HCT116 (cell line): ENCODE measurements around the gene AAR2. TPM values are rescaled to one million over a fixed set of nuclear protein-coding genes. Genes with fewer than 3 reads are reported as not detected.

Source experiments
- ATAC-seq: fragments of 200-7000 bp; cut with Tn5 transposase; 2 replicates; pipeline ENCODE4 v1.9.1; 2020; ENCODE audit warnings: mild to moderate bottlenecking, moderate library complexity
- BruUV-seq: library from RNA; stranded (reverse); fragments of 400-500 nt; replicated peaks from 2 replicates; lab custom pipeline; 2021; lab: Mats Ljungman, UMichigan
- CTCF ChIA-PET: fragments of 300-600 bp; sonication (Branson Sonifier 250); formaldehyde crosslinking; loops from one replicate; lab custom pipeline; 2021; ENCODE audit warnings: antibody characterized with exemption; lab: Charles Lee
- POLR2A ChIA-PET: fragments of 300-600, 350-600 bp; sonication (Branson Sonifier 250); formaldehyde crosslinking; loops from one replicate; lab custom pipeline; 2021; ENCODE audit warnings: antibody characterized with exemption; lab: Charles Lee
- RAD21 ChIA-PET, 2 experiments: fragments of 300-600 bp; sonication (Branson Sonifier 250); formaldehyde crosslinking; loops; one replicate each; lab custom pipeline; 2023; ENCODE audit warnings: low total read pairs in 2 of 2; ENCODE audit not compliant: uncharacterized antibody in 2 of 2, unreplicated experiment in 2 of 2, low non-redundant PET in 1 of 2; lab: Charles Lee
- DNase-seq: peaks from one replicate; pipeline ENCODE4 v3.0.0-alpha.2; 2010; ENCODE audit warnings: low read depth, low spot score
- H2AFZ ChIP-seq: fragments of 200-600 bp; shearing (Covaris generic), sonication (generic); 2 replicates; pipeline ENCODE4 v1.6.1; 2017; ENCODE audit warnings: low read depth, mixed run types, mixed read lengths, antibody characterized with exemption, low read length; ENCODE audit not compliant: poor library complexity, severe bottlenecking
- H3K27ac ChIP-seq: 2 replicates; pipeline ENCODE4 v1.5.1; 2012; ENCODE audit warnings: low read depth, low read length
- H3K27me3 ChIP-seq: fragments of 200-600 bp; sonication (generic); 2 replicates; pipeline ENCODE4 v1.6.1; 2016; ENCODE audit warnings: mixed run types, low read length, mixed read lengths; ENCODE audit not compliant: insufficient read depth
- H3K36me3 ChIP-seq, 2 experiments: fragments of 200-500 bp in 1 of 2; fragments of 200-600 bp in 1 of 2; sonication (Bioruptor generic) in 1 of 2; sonication (generic) in 1 of 2; 2 replicates each; pipeline versions ENCODE4 v1.5.1 to v1.6.1; 2014 to 2016; ENCODE audit warnings: low read length in 2 of 2, inconsistent platforms in 1 of 2, mixed read lengths in 1 of 2, mixed run types in 1 of 2; ENCODE audit not compliant: insufficient read depth in 2 of 2, control insufficient read depth in 1 of 2
- H3K4me1 ChIP-seq, 2 experiments: fragments of 200-600 bp in 1 of 2; sonication (generic) in 1 of 2; 2 replicates each; pipeline versions ENCODE4 v1.5.1 to v1.6.1; 2012 to 2017; ENCODE audit warnings: low read length in 2 of 2, inconsistent platforms in 1 of 2, mild to moderate bottlenecking in 1 of 2, mixed read lengths in 1 of 2, mixed run types in 1 of 2, moderate library complexity in 1 of 2; ENCODE audit not compliant: insufficient read depth in 2 of 2, control insufficient read depth in 1 of 2
- H3K4me2 ChIP-seq: fragments of 200-600 bp; sonication (generic); 2 replicates; pipeline ENCODE4 v1.6.1; 2017; ENCODE audit warnings: mixed run types, low read length, mixed read lengths
- H3K4me3 ChIP-seq, 2 experiments: fragments of 200-600 bp in 1 of 2; sonication (generic) in 1 of 2; replicated peaks in 1 of 2; 2 replicates each; pipeline ENCODE4 v1.5.1; 2011 to 2016; ENCODE audit warnings: low read length in 2 of 2, control low read depth in 1 of 2, low read depth in 1 of 2, mild to moderate bottlenecking in 1 of 2, mixed read lengths in 1 of 2, mixed run types in 1 of 2
- H3K79me2 ChIP-seq: fragments of 200-600 bp; sonication (generic); 2 replicates; pipeline ENCODE4 v1.6.1; 2017; ENCODE audit warnings: mild to moderate bottlenecking, mixed run types, low read length, moderate library complexity, mixed read lengths; ENCODE audit not compliant: insufficient read depth
- H3K9ac ChIP-seq: fragments of 200-600 bp; sonication (generic); 2 replicates; pipeline ENCODE4 v1.6.1; 2016; ENCODE audit warnings: low read length, mixed read lengths
- H3K9me2 ChIP-seq: fragments of 200-600 bp; sonication (generic), shearing (Covaris generic); 2 replicates; pipeline ENCODE4 v1.6.1; 2017; ENCODE audit warnings: mixed run types, mild to moderate bottlenecking, moderate library complexity; ENCODE audit not compliant: insufficient read depth
- H3K9me3 ChIP-seq, 2 experiments: fragments of 200-500 bp in 1 of 2; fragments of 200-600 bp in 1 of 2; sonication (Bioruptor generic) in 1 of 2; sonication (generic) in 1 of 2; 2 replicates each; pipeline ENCODE4 v1.6.1; 2014 to 2017; ENCODE audit warnings: low read length in 2 of 2, mixed read lengths in 2 of 2, inconsistent platforms in 1 of 2, low read depth in 1 of 2, mild to moderate bottlenecking in 1 of 2, mixed run types in 1 of 2, moderate library complexity in 1 of 2; ENCODE audit not compliant: control insufficient read depth in 1 of 2, insufficient read depth in 1 of 2
- H4K20me1 ChIP-seq: fragments of 200-600 bp; sonication (generic), shearing (Covaris generic); 2 replicates; pipeline ENCODE4 v1.6.1; 2017; ENCODE audit warnings: mixed run types, mild to moderate bottlenecking, moderate library complexity; ENCODE audit not compliant: insufficient read depth
- CEBPB ChIP-seq: IDR thresholded peaks from 2 replicates; pipeline ENCODE4 v1.6.1; 2012; ENCODE audit warnings: low read depth
- EGR1 ChIP-seq: IDR thresholded peaks from 2 replicates; pipeline ENCODE4 v1.6.1; 2012; ENCODE audit warnings: low read depth
- ELF1 ChIP-seq: IDR thresholded peaks from 2 replicates; pipeline ENCODE4 v1.6.1; 2012; ENCODE audit warnings: low read depth, borderline replicate concordance
- EZH2 ChIP-seq: fragments of 200-600 bp; sonication (generic); IDR thresholded peaks from 2 replicates; pipeline ENCODE4 v1.6.1; 2017; ENCODE audit warnings: antibody characterized with exemption, mixed run types
- EZH2phosphoT487 ChIP-seq: fragments of 200-600 bp; IDR thresholded peaks from 2 replicates; pipeline ENCODE4 v1.6.1; 2018; ENCODE audit warnings: antibody characterized with exemption, borderline replicate concordance
- FOSL1 ChIP-seq: IDR thresholded peaks from 2 replicates; pipeline ENCODE4 v1.6.1; 2012; ENCODE audit warnings: low read depth
- POLR2A ChIP-seq: IDR thresholded peaks from 2 replicates; pipeline ENCODE4 v1.7.0; 2011; ENCODE audit warnings: borderline replicate concordance; ENCODE audit not compliant: insufficient read depth, insufficient read length; ENCODE audit errors: extremely low read depth
- POLR2AphosphoS5 ChIP-seq: IDR thresholded peaks from 2 replicates; pipeline ENCODE4 v1.6.1; 2011; ENCODE audit warnings: mild to moderate bottlenecking, low read depth, low read length, moderate library complexity
- RAD21 ChIP-seq: IDR thresholded peaks from 2 replicates; pipeline ENCODE4 v1.6.1; 2012; ENCODE audit warnings: low read depth, mild to moderate bottlenecking
- SIN3A ChIP-seq: IDR thresholded peaks from 2 replicates; pipeline ENCODE4 v1.6.1; 2012; ENCODE audit warnings: low read depth
- SP1 ChIP-seq: IDR thresholded peaks from 2 replicates; pipeline ENCODE4 v1.6.1; 2012; ENCODE audit warnings: low read depth
- YY1 ChIP-seq: IDR thresholded peaks from 2 replicates; pipeline ENCODE4 v1.6.1; 2011; ENCODE audit warnings: low read length, low read depth, moderate library complexity, mild to moderate bottlenecking; ENCODE audit not compliant: insufficient replicate concordance; ENCODE audit errors: extremely low read depth
- ZNF274 ChIP-seq: fragments of 200-500 bp; sonication (Bioruptor generic); IDR thresholded peaks from 2 replicates; pipeline ENCODE4 v1.6.1; 2014; ENCODE audit warnings: mild to moderate bottlenecking, low read depth, low read length, inconsistent platforms
- intact Hi-C: fragments of 100-400 bp; cut with micrococcal nuclease; formaldehyde crosslinking; loops from 2 replicates; pipeline ENCODE4 v1.10.0; 2022
- total RNA-seq: library from RNA; stranded (reverse); gene quantifications from one replicate; pipeline ENCODE4 v1.2.1, GENCODE V29; 2021; ENCODE audit not compliant: unreplicated experiment
- TF ChIP-seq, protein P1 (sequence below): IDR thresholded peaks from 2 replicates; pipeline ENCODE4 v1.6.1; 2011; ENCODE audit warnings: mild to moderate bottlenecking, low read length, moderate library complexity; ENCODE audit not compliant: insufficient replicate concordance; ENCODE audit errors: extremely low read depth
- TF ChIP-seq, protein P2 (sequence below): IDR thresholded peaks from 2 replicates; pipeline ENCODE4 v1.6.1; 2012
- TF ChIP-seq, protein P3 (sequence below): IDR thresholded peaks from 2 replicates; pipeline ENCODE4 v1.6.1; 2012

The AAR2 gene
- total RNA-seq, 1 experiment from 2014 or later, result 23.3 TPM

DNA sequence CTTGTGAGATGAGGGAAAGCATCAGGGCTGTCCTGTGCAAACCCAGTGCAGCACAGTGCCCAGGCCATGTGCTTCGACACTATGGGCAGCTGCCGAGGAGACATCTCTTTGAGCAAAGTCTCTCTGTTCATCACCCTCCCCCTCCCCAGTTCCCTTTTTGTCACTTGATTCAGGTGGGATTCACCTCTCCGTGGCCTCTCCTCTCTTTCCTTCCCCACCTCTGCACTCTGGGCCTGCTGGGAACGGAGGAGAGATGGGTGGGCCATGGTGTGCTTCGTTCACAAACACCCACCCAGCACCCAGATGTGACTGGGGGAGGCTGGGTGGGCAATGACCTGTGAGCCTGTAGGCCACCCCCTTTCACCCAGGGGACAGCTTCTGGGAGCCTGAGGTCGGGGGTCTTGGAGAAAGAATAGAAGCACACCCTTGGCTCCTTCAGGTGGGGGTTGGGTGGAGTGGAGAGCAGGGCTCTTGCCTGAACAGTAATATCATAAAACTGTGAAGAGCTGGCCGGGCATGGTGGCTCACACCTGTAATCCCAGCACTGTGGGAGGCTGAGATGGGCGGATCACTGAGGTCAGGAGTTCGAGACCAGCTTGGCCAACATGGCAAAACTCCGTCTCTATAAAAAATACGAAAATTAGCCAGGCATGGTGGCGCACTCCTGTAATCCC is 36.4 kb downstream of the AAR2 start:
- ATAC-seq (no peak), DNase-seq (no peak)
- Histone ChIP-seq H3K79me2 (no peaks in the 10 kb centered on the region), H4K20me1 (no peaks in the 10 kb centered on the region), H3K4me1 (no peaks in the 10 kb centered on the region), H3K9me2 (no peaks in the 10 kb centered on the region), H3K9ac (no peak overlapping the region), H3K4me3 (no peak overlapping the region), H3K27me3 (no peaks in the 10 kb centered on the region), H2AFZ (no peak overlapping the region), H3K36me3 (no peaks in the 10 kb centered on the region), H3K4me2 (no peak overlapping the region), H3K9me3 (no peaks in the 10 kb centered on the region), H3K27ac (no peak overlapping the region)
- ChIA-PET POLR2A (interaction anchor here (0.5 kb wide), 1 partner anchor 348 kb away, joined by 4 read pairs; no protein-coding TSS in a partner anchor), CTCF (interaction anchor here (1.1 to 4.1 kb wide), 4 partner anchors 127 to 333 kb away, joined by 3 to 57 read pairs (median 14); partner anchors contain the start of gene RAB5IF), RAD21 (interaction anchor here (1.2 to 1.6 kb wide), 3 partner anchors 127 to 167 kb away, joined by 4 to 6 read pairs (median 5); no protein-coding TSS in a partner anchor)
- intact Hi-C loops, result loop anchor here (1.0 kb wide), 1 partner anchor 167 kb away; no protein-coding TSS in a partner anchor
- no peak for TF ChIP-seq ELF1
- TF ChIP-seq SIN3A, result no peak
- no peak for TF ChIP-seq CEBPB
- TF ChIP-seq EGR1, result no peak
- TF ChIP-seq, protein P1, sequence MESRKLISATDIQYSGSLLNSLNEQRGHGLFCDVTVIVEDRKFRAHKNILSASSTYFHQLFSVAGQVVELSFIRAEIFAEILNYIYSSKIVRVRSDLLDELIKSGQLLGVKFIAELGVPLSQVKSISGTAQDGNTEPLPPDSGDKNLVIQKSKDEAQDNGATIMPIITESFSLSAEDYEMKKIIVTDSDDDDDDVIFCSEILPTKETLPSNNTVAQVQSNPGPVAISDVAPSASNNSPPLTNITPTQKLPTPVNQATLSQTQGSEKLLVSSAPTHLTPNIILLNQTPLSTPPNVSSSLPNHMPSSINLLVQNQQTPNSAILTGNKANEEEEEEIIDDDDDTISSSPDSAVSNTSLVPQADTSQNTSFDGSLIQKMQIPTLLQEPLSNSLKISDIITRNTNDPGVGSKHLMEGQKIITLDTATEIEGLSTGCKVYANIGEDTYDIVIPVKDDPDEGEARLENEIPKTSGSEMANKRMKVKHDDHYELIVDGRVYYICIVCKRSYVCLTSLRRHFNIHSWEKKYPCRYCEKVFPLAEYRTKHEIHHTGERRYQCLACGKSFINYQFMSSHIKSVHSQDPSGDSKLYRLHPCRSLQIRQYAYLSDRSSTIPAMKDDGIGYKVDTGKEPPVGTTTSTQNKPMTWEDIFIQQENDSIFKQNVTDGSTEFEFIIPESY, result no peak
- TF ChIP-seq POLR2AphosphoS5, result no peak
- TF ChIP-seq, protein P2, sequence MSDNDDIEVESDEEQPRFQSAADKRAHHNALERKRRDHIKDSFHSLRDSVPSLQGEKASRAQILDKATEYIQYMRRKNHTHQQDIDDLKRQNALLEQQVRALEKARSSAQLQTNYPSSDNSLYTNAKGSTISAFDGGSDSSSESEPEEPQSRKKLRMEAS, result no peak
- no peak for TF ChIP-seq YY1
- TF ChIP-seq EZH2phosphoT487, result no peak
- no peak for TF ChIP-seq RAD21
- TF ChIP-seq, protein P3, sequence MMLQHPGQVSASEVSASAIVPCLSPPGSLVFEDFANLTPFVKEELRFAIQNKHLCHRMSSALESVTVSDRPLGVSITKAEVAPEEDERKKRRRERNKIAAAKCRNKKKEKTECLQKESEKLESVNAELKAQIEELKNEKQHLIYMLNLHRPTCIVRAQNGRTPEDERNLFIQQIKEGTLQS, result no peak
- no peak for TF ChIP-seq ZNF274
- TF ChIP-seq POLR2A, result no peak
- TF ChIP-seq SP1, result no peak
- TF ChIP-seq EZH2, result no peak
- no peak for TF ChIP-seq FOSL1
- BruUV-seq, result no TSS peak
